IPS DF 6.9 (cell line): ENCODE data around the gene TCF12.
"Not testable (repeated sequence)": the region's sequence is repeated elsewhere in the genome, so short reads cannot be mapped to it uniquely, and the experiment has no call there.

Experiments used
- DNase-seq: peaks from one replicate; pipeline ENCODE4 v3.0.0-alpha.2; 2013; ENCODE audit warnings: low read depth, low spot score
- H3K27ac ChIP-seq: one replicate; pipeline ENCODE4 v1.5.1; 2013; ENCODE audit warnings: low read length, control low read depth
- H3K27me3 ChIP-seq: 2 replicates; pipeline ENCODE4 v1.6.1; 2013; ENCODE audit warnings: mild to moderate bottlenecking, low read length; ENCODE audit not compliant: control insufficient read depth, insufficient read depth
- H3K36me3 ChIP-seq: 2 replicates; pipeline ENCODE4 v1.6.1; 2013; ENCODE audit warnings: low read length; ENCODE audit not compliant: control insufficient read depth, insufficient read depth
- H3K4me1 ChIP-seq: 2 replicates; pipeline ENCODE4 v1.6.1; 2013; ENCODE audit warnings: low read length; ENCODE audit not compliant: control insufficient read depth, insufficient read depth
- H3K4me3 ChIP-seq: 2 replicates; pipeline ENCODE4 v1.5.1; 2013; ENCODE audit warnings: mild to moderate bottlenecking, low read length
- H3K9me3 ChIP-seq: 2 replicates; pipeline ENCODE4 v1.6.1; 2013; ENCODE audit warnings: low read length, inconsistent platforms; ENCODE audit not compliant: control insufficient read depth, insufficient read depth
- WGBS: extraction: QIAGEN DNeasy Blood & Tissue Kit; methylation state at CpG from one replicate; pipeline ENCODE4 v1.1.7; 2013; ENCODE audit warnings: mixed read lengths, missing lambda C conversion rate; ENCODE audit not compliant: insufficient read length, insufficient coverage; 5-methylcytosine and 5-hydroxymethylcytosine counted together

The TCF12 gene

DNA sequence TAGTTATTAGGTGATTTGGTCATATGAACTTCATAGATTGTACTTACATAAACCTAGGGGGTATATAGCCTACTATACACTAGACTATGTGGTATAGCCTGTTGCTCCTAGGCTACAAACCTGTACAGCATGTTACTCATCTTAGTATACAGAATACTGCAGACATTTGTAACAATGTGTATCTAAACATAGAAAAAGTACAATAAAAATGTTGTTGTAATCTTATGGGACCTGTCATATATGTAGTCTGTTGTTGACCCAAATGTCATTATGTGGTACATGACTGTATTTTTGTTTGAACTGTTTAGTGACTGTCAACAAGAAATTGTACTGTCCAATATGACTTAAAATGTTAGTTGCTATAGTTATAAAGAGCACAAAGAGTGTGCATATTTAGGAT, 69.8 kb downstream of the TCF12 start:
- Histone ChIP-seq H3K27ac (no peak overlapping the region), H3K36me3 (no peaks in the 10 kb centered on the region), H3K4me3 (no peak overlapping the region), H3K27me3 (no peaks in the 10 kb centered on the region), H3K9me3 (no peaks in the 10 kb centered on the region), H3K4me1 (no peaks in the 10 kb centered on the region)
- no peak for DNase-seq

DNA sequence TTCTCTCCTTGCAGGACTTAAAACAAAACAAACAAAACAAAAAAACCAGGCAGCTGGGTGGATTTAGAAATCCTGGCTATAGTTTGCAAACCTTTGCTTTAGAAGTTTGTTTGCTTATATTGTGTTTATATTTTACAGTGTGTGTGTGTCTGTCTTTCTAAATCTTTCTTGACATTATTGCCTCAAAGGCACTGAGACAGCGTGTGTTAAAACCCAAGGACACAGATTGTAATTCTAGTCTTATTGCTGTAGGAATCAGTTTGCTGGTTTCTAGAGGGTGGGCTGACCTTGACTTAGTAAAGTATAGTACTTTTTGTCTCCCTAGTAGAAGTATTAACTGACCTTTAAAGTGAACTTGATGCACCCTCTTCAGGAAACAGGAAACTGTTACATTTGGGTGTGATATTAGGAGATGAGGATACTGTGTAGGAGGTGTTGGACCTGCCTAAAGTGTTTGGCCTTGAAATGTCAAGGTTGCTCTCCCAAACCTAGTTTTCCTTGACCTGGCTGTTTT, 71.0 kb downstream of the TCF12 start:
- DNase-seq = no peak
- Histone ChIP-seq H3K36me3 (no peaks in the 10 kb centered on the region), H3K27me3 (no peaks in the 10 kb centered on the region), H3K4me3 (no peak overlapping the region), H3K27ac (no peak overlapping the region), H3K4me1 (no peaks in the 10 kb centered on the region), H3K9me3 (no peaks in the 10 kb centered on the region)
- WGBS = no CpG with 5 or more reads among the region's 1 CpG

DNA sequence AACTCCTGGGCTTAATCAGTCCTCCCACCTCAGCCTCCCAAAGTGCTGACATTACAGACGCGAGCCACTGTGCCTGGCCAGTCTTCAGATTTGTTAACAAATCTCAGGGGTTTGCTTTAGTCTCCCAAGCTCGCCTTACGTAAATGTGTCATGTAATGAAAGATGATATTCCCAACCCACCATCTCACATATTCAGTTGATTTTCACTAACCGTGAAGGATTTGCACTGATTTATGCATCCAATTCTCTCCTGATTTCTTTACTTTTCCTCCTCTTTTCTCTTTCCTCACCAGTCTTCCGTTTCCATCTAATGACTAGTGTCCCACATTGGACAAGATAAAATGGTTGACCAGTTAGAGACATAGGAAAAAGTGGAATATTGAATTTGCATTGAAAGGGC, 72.6 kb downstream of the TCF12 start:
- Histone ChIP-seq H3K27me3 (no peaks in the 10 kb centered on the region), H3K4me3 (no peak overlapping the region), H3K36me3 (no peaks in the 10 kb centered on the region), H3K4me1 (no peaks in the 10 kb centered on the region), H3K9me3 (no peaks in the 10 kb centered on the region), H3K27ac (no peak overlapping the region)
- no peak for DNase-seq
- no CpG with 5 or more reads among the region's 6 CpGs for whole genome bisulfite sequencing

DNA sequence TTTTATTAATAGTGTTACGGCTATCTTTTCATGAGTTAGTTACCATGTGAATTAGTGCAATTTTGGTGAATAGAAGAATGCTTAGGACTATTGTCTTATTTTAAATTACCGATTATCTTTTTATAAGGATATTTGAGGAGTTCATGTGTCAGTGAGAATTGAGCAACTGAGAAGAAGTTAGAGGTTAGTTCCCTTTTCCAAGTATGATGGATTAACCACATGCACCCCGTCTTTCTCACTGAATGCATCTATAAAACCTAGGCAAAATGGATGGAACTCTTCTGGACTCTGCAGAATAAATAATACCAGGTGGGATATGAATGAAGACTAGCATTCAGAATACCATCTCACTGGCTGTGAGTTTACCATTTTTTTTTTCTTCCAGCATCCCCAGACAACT, 74.3 kb downstream of the TCF12 start:
- no peaks in the 10 kb centered on the region for H3K4me1 ChIP-seq
- no peaks in the 10 kb centered on the region for H3K36me3 ChIP-seq
- H3K27me3 ChIP-seq = no peaks in the 10 kb centered on the region
- no peak overlapping the region for H3K4me3 ChIP-seq
- no CpG with 5 or more reads among the region's 3 CpGs for WGBS
- no peaks in the 10 kb centered on the region for H3K9me3 ChIP-seq
- no peak overlapping the region for H3K27ac ChIP-seq
- DNase-seq = no peak

DNA sequence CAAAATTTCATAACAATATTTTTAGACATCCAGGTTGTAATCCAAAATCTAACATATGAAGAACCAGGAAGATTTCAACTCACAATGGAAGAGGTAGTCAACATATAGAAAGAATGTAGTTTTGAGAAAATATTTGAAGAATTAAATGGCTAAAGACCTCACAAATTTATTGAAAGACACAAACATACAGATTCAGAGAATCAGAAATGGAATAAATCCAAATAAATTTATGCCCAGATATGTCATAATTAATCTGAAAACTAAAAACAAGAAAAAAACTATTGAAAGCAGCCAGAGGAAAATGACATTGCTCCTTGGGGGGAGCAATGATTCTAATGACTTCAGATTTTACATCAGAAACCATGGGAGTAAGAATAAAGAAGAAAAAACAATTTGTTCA, 75.8 kb downstream of the TCF12 start:
- Histone ChIP-seq H3K4me3 (no peak overlapping the region), H3K27me3 (no peaks in the 10 kb centered on the region), H3K4me1 (no peaks in the 10 kb centered on the region), H3K9me3 (no peaks in the 10 kb centered on the region), H3K27ac (no peak overlapping the region), H3K36me3 (no peaks in the 10 kb centered on the region)
- DNase-seq = no peak

DNA sequence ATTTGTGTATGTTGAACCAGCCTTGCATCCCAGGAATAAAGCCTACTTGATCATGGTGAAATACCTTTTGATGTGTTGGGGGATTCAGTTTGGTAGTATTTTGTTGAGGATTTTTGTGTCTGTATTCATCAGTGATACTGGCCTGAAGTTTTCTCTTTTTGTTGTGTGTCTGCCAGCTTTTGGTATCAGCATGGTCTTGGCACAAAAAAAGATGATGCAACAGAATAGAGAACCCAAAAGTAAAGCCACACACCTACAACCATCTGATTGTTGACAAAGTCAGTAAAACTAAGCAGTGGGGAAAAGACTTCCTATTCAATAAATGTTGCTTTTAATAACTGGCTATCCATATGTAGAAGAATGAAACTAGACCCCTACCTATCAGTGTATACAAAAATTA, 77.6 kb downstream of the TCF12 start:
- no peak for DNase-seq
- Histone ChIP-seq H3K36me3 (no peaks in the 10 kb centered on the region), H3K27ac (no peak overlapping the region), H3K4me3 (no peak overlapping the region), H3K27me3 (no peaks in the 10 kb centered on the region), H3K4me1 (no peaks in the 10 kb centered on the region), H3K9me3 (no peaks in the 10 kb centered on the region)

DNA sequence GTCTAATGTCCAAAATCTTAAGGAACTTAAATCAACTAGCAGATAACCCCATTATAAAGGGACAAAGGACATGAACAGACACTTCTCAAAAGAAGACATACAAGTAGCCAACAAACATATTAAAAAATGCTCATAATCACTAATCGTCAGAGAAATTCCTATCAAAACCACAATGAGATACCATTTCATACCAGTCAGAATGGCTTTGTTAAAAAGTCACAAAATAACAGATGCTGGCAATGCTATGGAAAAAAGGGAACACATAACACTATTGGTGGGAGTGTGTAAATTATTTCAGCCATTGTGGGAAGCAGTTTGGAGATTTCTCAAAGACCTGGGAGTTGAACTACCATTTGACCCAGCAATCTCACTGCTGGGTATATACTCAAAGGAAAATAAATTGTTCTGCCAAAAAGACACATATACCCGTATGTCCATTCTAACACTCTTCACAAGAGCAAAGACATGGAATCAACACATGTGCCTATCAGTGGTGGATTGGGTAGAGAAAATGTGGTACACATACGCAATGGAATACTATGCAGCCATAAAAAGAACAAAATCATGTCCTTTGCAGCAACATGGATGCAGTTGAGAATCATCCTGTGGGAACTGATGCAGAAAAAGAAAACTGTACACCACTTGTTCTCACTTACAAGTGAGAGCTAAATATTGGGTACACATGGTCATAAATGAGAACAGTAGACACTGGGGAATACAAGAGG, 78.5 kb downstream of the TCF12 start:
- Histone ChIP-seq H3K27me3 (no peaks in the 10 kb centered on the region), H3K27ac (no peak overlapping the region), H3K4me1 (no peaks in the 10 kb centered on the region), H3K36me3 (no peaks in the 10 kb centered on the region), H3K4me3 (no peak overlapping the region), H3K9me3 (no peaks in the 10 kb centered on the region)
- no CpG with 5 or more reads among the region's 3 CpGs for WGBS
- DNase-seq = no peak

DNA sequence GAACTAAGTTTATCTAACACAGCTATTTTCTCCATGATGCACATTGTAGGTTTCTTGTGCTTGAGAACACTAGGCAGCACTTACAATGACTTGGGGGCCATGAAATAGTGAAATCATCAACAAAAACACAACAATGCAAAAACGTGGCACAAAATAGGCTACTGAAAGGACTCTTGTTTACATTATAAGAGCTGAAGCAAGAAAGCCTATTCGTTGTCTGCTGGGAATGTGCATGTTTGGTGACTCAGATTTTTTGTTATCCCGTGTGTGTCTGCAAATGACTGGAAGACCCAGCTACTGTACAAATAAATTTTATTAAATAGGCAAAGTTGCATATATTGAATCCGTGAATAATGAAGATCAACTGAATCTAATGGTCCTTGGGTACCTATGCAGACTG, 85.0 kb downstream of the TCF12 start:
- Histone ChIP-seq H3K27me3 (no peaks in the 10 kb centered on the region), H3K4me1 (no peaks in the 10 kb centered on the region), H3K27ac (no peak overlapping the region), H3K9me3 (no peaks in the 10 kb centered on the region), H3K4me3 (no peak overlapping the region), H3K36me3 (no peaks in the 10 kb centered on the region)
- no peak for DNase-seq
- WGBS = no CpG with 5 or more reads among the region's 4 CpGs

DNA sequence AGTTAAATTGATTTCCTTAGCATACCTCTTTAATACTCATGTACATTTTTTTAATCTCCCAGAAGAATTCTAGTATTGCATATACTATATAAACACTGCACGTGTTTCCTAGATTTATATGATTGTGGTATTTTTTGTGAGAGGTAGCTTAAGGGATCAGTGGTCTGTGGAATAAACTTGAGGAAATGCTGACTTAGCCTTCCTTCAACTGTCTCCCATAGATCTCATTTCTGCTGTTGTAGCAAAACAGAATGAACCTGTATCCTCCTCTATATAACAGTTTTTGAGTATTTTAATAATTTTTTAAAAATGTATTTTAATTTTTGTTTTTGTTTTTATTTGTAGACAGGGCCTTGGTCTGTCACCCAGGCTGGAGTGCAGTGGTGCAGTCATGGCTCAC, 86.8 kb downstream of the TCF12 start:
- H3K4me3 ChIP-seq = no peak overlapping the region
- H3K4me1 ChIP-seq = no peaks in the 10 kb centered on the region
- no peak for DNase-seq
- no CpG with 5 or more reads among the region's 1 CpG for WGBS
- no peaks in the 10 kb centered on the region for H3K27me3 ChIP-seq
- H3K27ac ChIP-seq = no peak overlapping the region
- no peaks in the 10 kb centered on the region for H3K9me3 ChIP-seq
- no peaks in the 10 kb centered on the region for H3K36me3 ChIP-seq

DNA sequence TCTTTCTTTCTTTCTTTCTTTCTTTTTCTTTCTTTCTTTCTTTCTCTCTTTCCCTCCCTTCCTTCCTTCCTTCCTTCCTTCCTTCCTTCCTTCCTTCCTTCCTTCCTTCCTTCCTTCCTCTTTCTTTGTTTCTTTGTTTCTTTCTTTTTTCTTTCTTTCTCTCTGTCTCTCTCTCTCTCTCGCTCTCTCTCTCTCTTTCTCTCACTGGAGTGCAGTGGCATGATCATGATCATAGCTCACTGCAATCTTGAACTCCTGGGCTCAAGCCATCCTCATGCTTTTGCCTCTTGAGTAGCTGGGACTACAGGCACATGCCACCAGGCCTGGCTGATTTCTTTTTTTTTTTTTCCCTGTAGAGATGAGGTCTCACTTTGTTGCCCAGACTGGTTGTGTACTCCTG, 89.4 kb downstream of the TCF12 start:
- WGBS = no CpG with 5 or more reads among the region's 1 CpG
- not testable (repeated sequence) for H3K4me1 ChIP-seq, H3K4me3 ChIP-seq, DNase-seq, H3K27ac ChIP-seq, H3K27me3 ChIP-seq, H3K36me3 ChIP-seq, H3K9me3 ChIP-seq

DNA sequence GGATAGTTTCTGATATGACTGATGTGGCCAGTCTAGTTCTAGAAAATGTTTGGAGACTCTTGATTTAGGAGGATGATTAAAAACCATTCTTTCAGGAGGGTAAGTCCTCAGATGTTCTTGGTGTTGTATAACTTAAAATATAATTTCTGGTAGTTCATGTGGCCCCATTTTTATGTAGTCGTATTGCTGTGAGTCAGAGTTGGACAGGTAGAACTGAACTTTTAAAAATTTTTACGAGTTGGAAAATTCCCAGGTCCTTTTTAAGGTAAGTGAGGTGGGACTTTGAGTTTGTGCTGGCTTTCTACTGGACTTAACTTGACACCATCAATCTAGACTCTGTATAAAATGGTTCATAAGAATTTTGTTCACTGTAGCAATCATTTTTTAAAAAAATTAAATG, 92.3 kb downstream of the TCF12 start:
- no CpG with 5 or more reads among the region's 2 CpGs for WGBS
- H3K9me3 ChIP-seq = no peaks in the 10 kb centered on the region
- H3K27ac ChIP-seq = no peak overlapping the region
- no peak overlapping the region for H3K4me3 ChIP-seq
- no peaks in the 10 kb centered on the region for H3K27me3 ChIP-seq
- DNase-seq = no peak
- no peaks in the 10 kb centered on the region for H3K4me1 ChIP-seq
- H3K36me3 ChIP-seq = no peaks in the 10 kb centered on the region
